Measurements from ENCODE around the gene PRM1. TPM values are rescaled to one million over a fixed set of nuclear protein-coding genes. Genes with fewer than 3 reads are reported as not detected.
A peak's percentile ranks its signal among the peaks of the same experiment; 100 is the strongest.

PRM1 gene
- total and polyA plus RNA-seq, 2 of the 13 experiments (the other 11 are each of a cell fraction or from before 2014, with no cell fraction given), result not detected

- TF ChIP-seq, protein P1, sequence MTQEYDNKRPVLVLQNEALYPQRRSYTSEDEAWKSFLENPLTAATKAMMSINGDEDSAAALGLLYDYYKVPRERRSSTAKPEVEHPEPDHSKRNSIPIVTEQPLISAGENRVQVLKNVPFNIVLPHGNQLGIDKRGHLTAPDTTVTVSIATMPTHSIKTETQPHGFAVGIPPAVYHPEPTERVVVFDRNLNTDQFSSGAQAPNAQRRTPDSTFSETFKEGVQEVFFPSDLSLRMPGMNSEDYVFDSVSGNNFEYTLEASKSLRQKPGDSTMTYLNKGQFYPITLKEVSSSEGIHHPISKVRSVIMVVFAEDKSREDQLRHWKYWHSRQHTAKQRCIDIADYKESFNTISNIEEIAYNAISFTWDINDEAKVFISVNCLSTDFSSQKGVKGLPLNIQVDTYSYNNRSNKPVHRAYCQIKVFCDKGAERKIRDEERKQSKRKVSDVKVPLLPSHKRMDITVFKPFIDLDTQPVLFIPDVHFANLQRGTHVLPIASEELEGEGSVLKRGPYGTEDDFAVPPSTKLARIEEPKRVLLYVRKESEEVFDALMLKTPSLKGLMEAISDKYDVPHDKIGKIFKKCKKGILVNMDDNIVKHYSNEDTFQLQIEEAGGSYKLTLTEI (CRISPR knock-in tag; conservative IDR thresholded peaks at IDR 0.05), result no peak
- TF ChIP-seq, protein P2, sequence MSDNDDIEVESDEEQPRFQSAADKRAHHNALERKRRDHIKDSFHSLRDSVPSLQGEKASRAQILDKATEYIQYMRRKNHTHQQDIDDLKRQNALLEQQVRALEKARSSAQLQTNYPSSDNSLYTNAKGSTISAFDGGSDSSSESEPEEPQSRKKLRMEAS (IDR thresholded peaks at IDR 0.05), result peak; percentile 76
- no peak for TF ChIP-seq AKNA (CRISPR knock-in tag; IDR thresholded peaks at IDR 0.05; ENCODE audit: borderline replicate concordance)
- no peak for TF ChIP-seq ARID2 (CRISPR knock-in tag; IDR thresholded peaks at IDR 0.05; ENCODE audit: borderline replicate concordance)
- peak; percentile 69 for TF ChIP-seq ZNF574 (CRISPR knock-in tag; IDR thresholded peaks at IDR 0.05)
- TF ChIP-seq MYC (CRISPR knock-in tag; IDR thresholded peaks at IDR 0.05; ENCODE audit: borderline replicate concordance), result peak; percentile 72; the same call in 1 of the 2 replicates
- TF ChIP-seq NFE2L1 (CRISPR knock-in tag; IDR thresholded peaks at IDR 0.05; ENCODE audit: borderline replicate concordance), result no peak
- TF ChIP-seq, protein P3, sequence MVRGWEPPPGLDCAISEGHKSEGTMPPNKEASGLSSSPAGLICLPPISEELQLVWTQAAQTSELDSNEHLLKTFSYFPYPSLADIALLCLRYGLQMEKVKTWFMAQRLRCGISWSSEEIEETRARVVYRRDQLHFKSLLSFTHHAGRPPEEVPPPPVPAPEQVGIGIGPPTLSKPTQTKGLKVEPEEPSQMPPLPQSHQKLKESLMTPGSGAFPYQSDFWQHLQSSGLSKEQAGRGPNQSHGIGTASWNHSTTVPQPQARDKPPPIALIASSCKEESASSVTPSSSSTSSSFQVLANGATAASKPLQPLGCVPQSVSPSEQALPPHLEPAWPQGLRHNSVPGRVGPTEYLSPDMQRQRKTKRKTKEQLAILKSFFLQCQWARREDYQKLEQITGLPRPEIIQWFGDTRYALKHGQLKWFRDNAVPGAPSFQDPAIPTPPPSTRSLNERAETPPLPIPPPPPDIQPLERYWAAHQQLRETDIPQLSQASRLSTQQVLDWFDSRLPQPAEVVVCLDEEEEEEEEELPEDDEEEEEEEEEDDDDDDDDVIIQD (CRISPR knock-in tag; IDR thresholded peaks at IDR 0.05; ENCODE audit: low read depth), result peak; percentile 69
- peak; percentile 24; the same call in 1 of the 2 replicates for TF ChIP-seq BRD4 (CRISPR knock-in tag; IDR thresholded peaks at IDR 0.05)
- TF ChIP-seq ATF7-NPFF (CRISPR knock-in tag; IDR thresholded peaks at IDR 0.05; ENCODE audit: low read depth), result peak; percentile 63; the same call in 1 of the 2 replicates
- TF ChIP-seq SRF (IDR thresholded peaks at IDR 0.05; ENCODE audit: low read depth, low read length), result no peak
- no peak for TF ChIP-seq ZNF709 (CRISPR knock-in tag; IDR thresholded peaks at IDR 0.05)
- TF ChIP-seq IRF1 (CRISPR knock-in tag; IDR thresholded peaks at IDR 0.05; ENCODE audit: low read depth), result peak; percentile 41; the same call in 1 of the 2 replicates
- TF ChIP-seq ZNF263 (CRISPR knock-in tag; IDR thresholded peaks at IDR 0.05), result peak; percentile 67; the same call in 1 of the 2 replicates
- no peak for TF ChIP-seq PAWR (CRISPR knock-in tag; IDR thresholded peaks at IDR 0.05; ENCODE audit: borderline replicate concordance)
- no peak for TF ChIP-seq ZNF160 (CRISPR knock-in tag; IDR thresholded peaks at IDR 0.05)
Measured at GRCh38 chr16:11309895-11310633, 28.9 kb upstream of the PRM1 start (continued).
